Measurements from ENCODE around the gene MTCL1. TPM values are rescaled to one million over a fixed set of nuclear protein-coding genes. Genes with fewer than 3 reads are reported as not detected.

The MTCL1 gene
- total RNA-seq, 4 donors from 2014 or later = 12.3 to 35.9 (median 26.1) TPM

GRCh38 chr18:8787371-8787670, 82.0 kb downstream of the MTCL1 start:
- peaks cover 0 to 11% (median 0%) of the 10 kb centered on the region in 4 donors for H3K4me1 ChIP-seq
- 93% methylated on average over 6 of the region's 6 CpGs; no CpG with 5 or more reads in 1 of the 2 donors for WGBS, 2 donors (ENCODE audit: low coverage in 1 of 2)
- H3K27ac ChIP-seq = no peak overlapping the region
- in situ Hi-C loops (cut with MboI; ENCODE audit: low pct_ligation_motif_present in 1 of 4, low pct_unique_long_range_greater_than_20kb in 1 of 4, low sequenced_read_pairs in 3 of 4) (no loop called here), intact Hi-C loops (cut with DNase I; ENCODE audit: low total_unique reads) (no loop called here)
- DNase-seq = no peak
- no peaks in the 10 kb centered on the region for H3K36me3 ChIP-seq
- H3K9me3 ChIP-seq = no peaks in the 10 kb centered on the region
- no peak overlapping the region for H3K4me3 ChIP-seq
- no peak for TF ChIP-seq EP300 (IDR thresholded peaks at IDR 0.05; ENCODE audit: low read depth)
- TF ChIP-seq POLR2AphosphoS5 (IDR thresholded peaks at IDR 0.05) = no peak
- no peak for TF ChIP-seq CTCF (IDR thresholded peaks at IDR 0.05)
- no peak for TF ChIP-seq POLR2A (IDR thresholded peaks at IDR 0.05)
- H3K27me3 ChIP-seq = no peaks in the 10 kb centered on the region

DNA sequence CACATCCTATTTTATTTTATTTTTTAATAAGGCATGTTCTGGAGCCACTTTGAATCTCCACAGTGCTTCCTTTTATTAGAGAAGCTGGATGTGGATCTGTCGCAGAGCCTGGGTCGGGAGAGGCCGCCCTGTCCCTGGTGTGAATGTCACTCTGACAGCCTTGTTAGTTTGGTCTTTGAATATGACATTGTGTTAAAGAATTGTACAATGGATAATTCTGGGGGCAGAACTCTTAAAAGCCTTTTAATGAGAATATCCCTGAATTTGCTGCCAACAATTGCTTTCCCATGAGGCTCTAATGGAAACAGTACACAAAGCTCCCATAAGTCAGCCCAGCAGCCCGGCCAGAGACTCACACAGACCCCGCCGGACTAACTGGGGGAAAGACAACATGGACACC, 82.4 kb downstream of the MTCL1 start:
- Histone ChIP-seq H3K27me3 (no peaks in the 10 kb centered on the region), H3K4me1 (peaks cover 0 to 11% (median 0%) of the 10 kb centered on the region in 4 donors), H3K4me3 (no peak overlapping the region), H3K27ac (no peak overlapping the region), H3K36me3 (no peaks in the 10 kb centered on the region), H3K9me3 (no peaks in the 10 kb centered on the region)
- in situ Hi-C loops (cut with MboI; ENCODE audit: low pct_ligation_motif_present in 1 of 4, low pct_unique_long_range_greater_than_20kb in 1 of 4, low sequenced_read_pairs in 3 of 4) (no loop called here), intact Hi-C loops (cut with DNase I; ENCODE audit: low total_unique reads) (no loop called here)
- no peak for DNase-seq
- TF ChIP-seq POLR2A (IDR thresholded peaks at IDR 0.05) = no peak
- WGBS, 2 donors (ENCODE audit: low coverage in 1 of 2) = 86 to 100% methylated on average over 4 to 6 of the region's 6 CpGs

- TF ChIP-seq EP300 (IDR thresholded peaks at IDR 0.05; ENCODE audit: low read depth) (no peak), POLR2AphosphoS5 (IDR thresholded peaks at IDR 0.05) (no peak), POLR2A (IDR thresholded peaks at IDR 0.05) (no peak), CTCF (IDR thresholded peaks at IDR 0.05) (no peak)
- 32 to 84% methylated on average over 4 to 13 of the region's 13 CpGs for WGBS, 2 donors (ENCODE audit: low coverage in 1 of 2)
These were observed 83.4 kb downstream of the MTCL1 start for GRCh38 chr18:8788503-8789429.

DNA sequence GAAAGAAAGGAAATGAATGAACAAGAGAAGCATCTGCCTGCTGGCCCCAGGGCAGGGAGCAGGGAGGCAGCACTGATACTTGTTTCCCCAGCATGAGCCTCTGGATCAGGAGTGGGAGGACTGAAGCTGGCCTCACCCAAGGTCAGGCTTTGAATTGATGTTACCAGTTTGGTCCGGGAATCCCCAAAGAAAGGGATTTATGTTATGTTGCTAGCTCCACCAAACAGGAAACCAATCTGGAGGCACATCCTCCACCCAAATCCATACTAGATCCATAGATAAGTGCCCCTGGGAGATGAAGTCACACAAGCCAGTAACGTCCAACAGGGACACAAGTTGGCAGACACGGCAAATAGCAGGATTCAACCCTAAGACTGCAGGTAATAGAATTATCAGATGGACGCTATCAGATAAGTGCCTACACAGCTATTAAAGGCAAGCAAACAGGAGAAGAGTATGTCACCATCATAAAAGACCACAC, 85.9 kb downstream of the MTCL1 start:
- 65 to 75% methylated on average over 3 to 4 of the region's 4 CpGs for WGBS, 2 donors (ENCODE audit: low coverage in 1 of 2)
- DNase-seq = no peak
- Histone ChIP-seq H3K27me3 (no peaks in the 10 kb centered on the region), H3K27ac (no peak overlapping the region), H3K9me3 (no peaks in the 10 kb centered on the region), H3K4me3 (no peak overlapping the region), H3K4me1 (peaks cover 9 to 41% (median 13%) of the 10 kb centered on the region in 4 donors), H3K36me3 (no peaks in the 10 kb centered on the region)
- intact Hi-C loops (cut with DNase I; ENCODE audit: low total_unique reads) (no loop called here), in situ Hi-C loops (cut with MboI; ENCODE audit: low pct_ligation_motif_present in 1 of 4, low pct_unique_long_range_greater_than_20kb in 1 of 4, low sequenced_read_pairs in 3 of 4) (no loop called here)
- TF ChIP-seq POLR2A (IDR thresholded peaks at IDR 0.05) (no peak), POLR2AphosphoS5 (IDR thresholded peaks at IDR 0.05) (no peak), CTCF (IDR thresholded peaks at IDR 0.05) (no peak)

More at GRCh38 chr18:8788503-8789429, 83.4 kb downstream of the MTCL1 start:
- intact Hi-C loops (cut with DNase I; ENCODE audit: low total_unique reads) = no loop called here
- no peaks in the 10 kb centered on the region for H3K9me3 ChIP-seq
- no peak for DNase-seq
- no peaks in the 10 kb centered on the region for H3K27me3 ChIP-seq
- H3K27ac ChIP-seq = no peak overlapping the region
- H3K4me3 ChIP-seq = no peak overlapping the region
- no peaks in the 10 kb centered on the region for H3K36me3 ChIP-seq
- H3K4me1 ChIP-seq = peaks cover 0 to 18% (median 4%) of the 10 kb centered on the region in 4 donors
- in situ Hi-C loops (cut with MboI; ENCODE audit: low pct_ligation_motif_present in 1 of 4, low pct_unique_long_range_greater_than_20kb in 1 of 4, low sequenced_read_pairs in 3 of 4) = no loop called here
